GM12801 (cell line): Measurements from ENCODE around the gene CAMTA1.

Experiments
- TF ChIP-seq, protein P1 (sequence below): IDR thresholded peaks from one replicate; pipeline ENCODE4 v1.5.1; 2011; ENCODE audit warnings: control low read depth; ENCODE audit not compliant: insufficient read length; ENCODE audit errors: extremely low read depth

CAMTA1 gene

GRCh38 chr1:7477593-7477992 lies 692.3 kb downstream of the CAMTA1 start:
- TF ChIP-seq, protein P1, sequence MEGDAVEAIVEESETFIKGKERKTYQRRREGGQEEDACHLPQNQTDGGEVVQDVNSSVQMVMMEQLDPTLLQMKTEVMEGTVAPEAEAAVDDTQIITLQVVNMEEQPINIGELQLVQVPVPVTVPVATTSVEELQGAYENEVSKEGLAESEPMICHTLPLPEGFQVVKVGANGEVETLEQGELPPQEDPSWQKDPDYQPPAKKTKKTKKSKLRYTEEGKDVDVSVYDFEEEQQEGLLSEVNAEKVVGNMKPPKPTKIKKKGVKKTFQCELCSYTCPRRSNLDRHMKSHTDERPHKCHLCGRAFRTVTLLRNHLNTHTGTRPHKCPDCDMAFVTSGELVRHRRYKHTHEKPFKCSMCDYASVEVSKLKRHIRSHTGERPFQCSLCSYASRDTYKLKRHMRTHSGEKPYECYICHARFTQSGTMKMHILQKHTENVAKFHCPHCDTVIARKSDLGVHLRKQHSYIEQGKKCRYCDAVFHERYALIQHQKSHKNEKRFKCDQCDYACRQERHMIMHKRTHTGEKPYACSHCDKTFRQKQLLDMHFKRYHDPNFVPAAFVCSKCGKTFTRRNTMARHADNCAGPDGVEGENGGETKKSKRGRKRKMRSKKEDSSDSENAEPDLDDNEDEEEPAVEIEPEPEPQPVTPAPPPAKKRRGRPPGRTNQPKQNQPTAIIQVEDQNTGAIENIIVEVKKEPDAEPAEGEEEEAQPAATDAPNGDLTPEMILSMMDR = no peak

DNA sequence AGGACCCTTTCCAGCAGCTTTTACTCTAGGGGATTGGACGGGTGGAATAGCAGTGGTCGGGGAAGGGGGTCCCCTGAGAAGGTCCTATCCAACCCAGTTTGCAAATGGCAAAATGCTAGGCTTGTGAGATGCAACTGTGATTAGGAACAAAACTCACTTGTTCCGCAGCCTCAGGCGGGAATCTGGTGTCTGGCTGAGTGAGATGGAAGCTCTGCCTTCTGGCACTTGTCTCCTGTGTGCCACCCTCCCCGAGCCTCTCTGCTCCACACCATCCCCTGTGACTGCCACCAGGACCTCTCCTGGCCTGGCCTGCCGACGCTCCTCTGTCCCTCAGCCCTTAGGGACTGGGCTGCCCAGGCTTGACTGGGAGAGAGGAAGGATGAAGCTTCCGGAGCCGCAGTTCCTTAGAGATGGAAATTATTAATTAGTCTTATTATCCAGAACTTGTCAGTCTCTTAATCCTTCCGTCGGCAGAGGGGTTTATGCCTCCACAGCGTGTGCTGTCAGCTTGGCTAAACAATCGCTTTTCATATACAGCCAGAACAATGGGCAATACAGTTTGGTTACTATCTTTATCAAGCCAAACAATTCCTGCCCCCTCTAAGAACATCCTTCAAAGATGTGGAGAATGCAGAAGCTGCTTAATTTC lies 693.0 kb downstream of the CAMTA1 start:
- TF ChIP-seq, protein P1 = no peak

GRCh38 chr1:7478809-7479499 lies 693.7 kb downstream of the CAMTA1 start:
- TF ChIP-seq, protein P1 = no peak

DNA sequence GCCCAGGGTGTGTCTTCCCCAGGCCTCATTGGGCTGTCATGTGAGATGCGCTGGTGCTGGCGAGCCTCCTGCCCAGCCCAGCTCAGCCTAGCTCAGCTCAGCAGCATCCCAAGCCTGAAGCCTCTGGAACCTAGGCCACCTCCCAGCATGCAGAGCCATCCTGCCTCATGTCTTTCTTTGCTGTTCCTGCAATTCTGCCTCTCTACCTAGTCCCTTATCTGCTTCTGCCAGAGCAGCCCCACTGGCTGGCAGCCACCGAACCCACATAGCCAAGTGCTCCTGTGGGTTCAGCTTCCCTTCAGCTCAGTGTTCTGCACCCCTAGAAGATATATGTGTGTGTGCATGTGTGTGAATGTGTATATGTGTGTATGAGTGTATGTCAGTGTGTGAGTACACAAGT lies 694.3 kb downstream of the CAMTA1 start:
- TF ChIP-seq, protein P1 = no peak

- TF ChIP-seq, protein P1 = no peak
These were observed 695.9 kb downstream of the CAMTA1 start for GRCh38 chr1:7481194-7481593.

GRCh38 chr1:7482077-7482476 lies 696.8 kb downstream of the CAMTA1 start:
- TF ChIP-seq, protein P1 = no peak

GRCh38 chr1:7482772-7483495 lies 697.7 kb downstream of the CAMTA1 start:
- TF ChIP-seq, protein P1 = no peak
